Activated naive CD4-positive, alpha-beta T cell treated with Interleukin-2 at 50 U/mL for 16 hours (primary cell): ENCODE measurements around the gene CALML3.
"Not testable (repeated sequence)": the region's sequence is repeated elsewhere in the genome, so short reads cannot be mapped to it uniquely, and the experiment has no call there.

ENCODE experiments used
- DNase-seq: peaks from one replicate; pipeline ENCODE4 v3.0.0-alpha.2; 2020

CALML3 gene

DNA sequence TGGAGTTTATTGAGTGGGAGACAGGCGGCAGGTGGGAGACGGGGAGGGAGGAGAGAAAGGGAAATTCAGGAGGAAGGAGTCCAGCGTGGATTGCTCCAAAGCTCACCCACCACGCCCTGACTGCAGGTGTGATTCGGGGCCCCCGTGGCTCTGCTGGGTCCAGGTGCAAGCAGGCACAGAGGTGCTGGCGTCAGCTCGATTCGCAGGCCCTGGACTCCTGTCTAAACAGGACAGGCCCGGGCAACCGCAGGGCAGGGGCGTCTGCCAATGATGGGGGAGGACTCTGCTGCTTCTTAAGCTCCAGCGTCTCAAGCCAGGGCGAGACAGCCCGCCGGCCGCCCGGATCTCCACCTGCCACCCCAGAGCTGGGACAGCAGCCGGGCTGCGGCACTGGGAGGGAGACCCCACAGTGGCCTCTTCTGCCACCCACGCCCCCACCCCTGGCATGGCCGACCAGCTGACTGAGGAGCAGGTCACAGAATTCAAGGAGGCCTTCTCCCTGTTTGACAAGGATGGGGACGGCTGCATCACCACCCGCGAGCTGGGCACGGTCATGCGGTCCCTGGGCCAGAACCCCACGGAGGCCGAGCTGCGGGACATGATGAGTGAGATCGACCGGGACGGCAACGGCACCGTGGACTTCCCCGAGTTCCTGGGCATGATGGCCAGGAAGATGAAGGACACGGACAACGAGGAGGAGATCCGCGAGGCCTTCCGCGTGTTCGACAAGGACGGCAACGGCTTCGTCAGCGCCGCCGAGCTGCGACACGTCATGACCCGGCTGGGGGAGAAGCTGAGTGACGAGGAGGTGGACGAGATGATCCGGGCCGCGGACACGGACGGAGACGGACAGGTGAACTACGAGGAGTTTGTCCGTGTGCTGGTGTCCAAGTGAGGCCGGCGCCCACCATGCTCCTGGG lies at the start of gene CALML3:
Gene CALML3 (plus strand): TSS at position 321 of the 920 bp plus-strand sequence. CDS start 125 bp downstream, at position 446.
- DNase-seq: no peak

DNA sequence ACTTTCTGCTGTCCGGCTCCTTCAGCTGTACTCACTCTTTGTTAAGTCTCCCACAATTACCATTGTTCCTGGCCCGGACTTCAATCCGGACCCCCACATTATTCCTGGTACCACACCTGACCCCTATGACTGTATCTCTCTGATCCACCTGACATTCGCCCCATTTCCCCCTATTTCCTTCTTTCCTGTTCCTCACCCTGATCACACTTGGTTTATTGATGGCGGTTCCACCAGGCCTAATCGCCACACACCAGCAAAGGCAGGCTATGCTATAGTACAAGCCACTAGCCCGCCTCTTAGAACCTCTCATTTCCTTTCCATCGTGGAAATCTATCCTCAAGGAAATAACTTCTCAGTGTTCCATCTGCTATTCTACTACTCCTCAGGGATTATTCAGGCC lies 49.7 kb upstream of the CALML3 start:
- not testable (repeated sequence) for DNase-seq

DNA sequence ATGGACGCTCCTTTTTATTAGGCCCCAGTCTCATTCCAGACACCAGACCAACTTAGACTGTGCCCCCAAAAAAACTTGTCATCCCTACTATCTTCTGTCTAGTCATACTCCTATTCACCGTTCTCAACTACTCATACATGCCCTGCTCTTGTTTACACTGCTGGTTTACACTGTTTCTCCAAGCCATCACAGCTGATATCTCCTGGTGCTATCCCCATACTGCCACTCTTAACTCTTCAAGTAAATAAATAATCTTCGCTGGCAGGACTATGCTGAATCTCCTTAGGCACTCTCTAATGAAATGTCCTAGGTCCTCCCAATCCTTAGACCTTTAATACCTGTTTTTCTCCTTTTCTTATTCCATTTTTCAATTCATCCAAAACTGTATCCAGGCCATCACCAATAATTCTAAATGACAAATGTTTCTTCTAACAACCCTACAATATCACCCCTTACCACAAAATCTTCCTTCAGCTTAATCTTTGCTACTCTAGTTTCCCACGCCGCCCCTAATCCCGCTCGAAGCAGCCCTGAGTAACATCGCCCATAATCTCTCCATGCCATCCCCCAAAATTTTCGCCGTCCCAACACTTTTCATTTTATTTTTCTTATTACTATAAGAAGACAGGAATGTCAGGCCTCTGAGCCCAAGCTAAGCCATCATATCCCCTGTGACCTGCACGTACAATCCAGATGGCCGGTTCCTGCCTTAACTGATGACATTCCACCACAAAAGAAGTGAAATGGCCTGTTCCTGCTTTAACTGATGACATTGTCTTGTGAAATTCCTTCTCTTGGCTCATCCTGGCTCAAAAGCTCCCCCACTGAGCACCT lies 48.6 kb upstream of the CALML3 start:
- not testable (repeated sequence) for DNase-seq

DNA sequence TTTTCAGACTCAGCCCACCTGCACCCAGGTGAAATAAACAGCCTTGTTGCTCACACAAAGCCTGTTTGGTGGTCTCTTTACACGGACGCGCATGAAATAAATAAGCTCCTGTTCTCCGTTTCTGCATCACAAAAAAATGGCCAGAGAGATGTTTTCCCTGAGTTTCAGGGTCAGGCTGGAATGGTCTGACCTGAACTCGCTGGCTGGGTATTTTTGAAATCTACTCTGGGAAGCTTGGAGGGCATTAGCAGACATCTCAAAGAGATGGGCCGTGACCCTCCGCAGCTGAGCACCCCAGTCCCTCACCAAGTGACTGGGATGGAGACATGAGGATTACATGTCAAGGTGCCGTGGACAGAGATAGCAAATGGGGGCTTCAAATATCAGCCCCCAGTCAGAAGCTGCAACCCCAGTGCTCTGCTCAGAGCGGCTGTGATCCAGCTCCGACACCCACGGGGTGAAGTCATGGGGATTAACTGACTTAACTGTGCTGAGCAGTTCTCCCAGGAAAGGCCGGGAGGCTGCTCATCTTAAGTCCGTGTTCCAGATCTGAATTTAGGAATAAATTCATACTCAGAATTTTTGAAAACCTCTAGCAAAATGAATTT lies 47.7 kb upstream of the CALML3 start:
- DNase-seq: no peak

DNA sequence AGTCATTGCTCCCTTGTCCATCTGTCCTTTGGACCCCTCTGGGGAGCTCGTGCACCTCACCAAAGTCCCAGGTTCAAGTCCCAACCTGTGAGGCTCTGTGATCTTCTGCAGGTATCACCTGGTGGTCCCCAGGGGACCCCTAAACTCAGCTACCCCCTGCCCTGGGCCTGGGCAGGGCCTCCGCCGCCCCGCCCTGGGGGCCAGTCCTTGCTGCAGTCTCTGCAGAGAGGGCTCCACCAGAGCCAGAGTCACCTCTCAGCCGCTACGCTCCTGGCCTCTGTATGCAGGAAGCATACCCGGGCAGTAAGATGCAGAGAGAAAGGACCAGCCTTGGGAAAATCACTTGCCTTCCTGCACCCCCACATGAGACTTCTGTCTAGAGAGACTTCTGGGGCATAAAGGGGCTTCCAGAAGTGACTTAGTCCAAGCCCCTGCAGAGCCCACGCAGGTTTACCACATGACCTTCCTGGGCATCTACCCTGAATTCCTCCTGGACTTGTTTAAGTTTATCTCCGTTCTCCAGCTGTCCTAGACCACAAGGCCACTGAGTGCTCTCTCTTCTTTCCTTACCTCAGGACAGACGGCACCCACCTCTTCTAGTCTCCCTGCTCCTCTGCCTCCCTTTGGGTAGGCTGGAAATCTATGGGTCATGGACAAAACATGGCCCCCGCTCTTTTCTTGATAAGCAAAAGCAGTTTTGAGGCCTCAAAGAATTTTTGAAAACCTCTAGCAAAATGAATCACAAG lies 46.6 kb upstream of the CALML3 start:
- no peak for DNase-seq

DNA sequence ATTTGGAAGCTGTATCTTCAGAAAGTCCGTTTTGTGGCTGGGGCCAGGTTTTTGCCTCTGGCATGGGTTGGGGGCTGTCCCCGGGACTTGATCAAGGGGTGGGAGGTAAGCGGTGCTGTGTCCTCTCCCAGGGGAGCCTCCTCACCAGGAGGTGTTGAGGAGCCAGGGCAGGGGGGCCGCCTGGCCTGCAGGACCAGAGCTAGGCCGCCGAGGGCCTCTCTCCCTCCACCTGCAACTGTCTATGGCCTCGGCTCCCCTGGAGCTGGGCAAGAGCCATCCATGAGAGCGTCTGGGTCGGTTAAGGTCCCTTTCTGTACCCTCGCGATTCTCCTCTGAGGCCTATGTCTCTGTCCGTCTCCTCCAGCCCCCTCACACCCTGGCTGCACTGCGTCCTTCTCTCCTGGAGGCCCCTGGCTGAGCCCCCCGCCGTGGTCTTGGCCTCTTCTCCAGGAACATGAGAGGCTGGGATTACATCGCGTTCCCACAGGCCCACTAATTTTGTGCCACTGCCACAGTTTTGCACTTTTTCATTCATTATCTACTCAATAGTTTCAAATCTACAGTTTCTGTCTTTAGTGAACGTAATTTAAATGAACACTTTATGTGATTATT lies 46.0 kb upstream of the CALML3 start:
- DNase-seq: no peak

DNA sequence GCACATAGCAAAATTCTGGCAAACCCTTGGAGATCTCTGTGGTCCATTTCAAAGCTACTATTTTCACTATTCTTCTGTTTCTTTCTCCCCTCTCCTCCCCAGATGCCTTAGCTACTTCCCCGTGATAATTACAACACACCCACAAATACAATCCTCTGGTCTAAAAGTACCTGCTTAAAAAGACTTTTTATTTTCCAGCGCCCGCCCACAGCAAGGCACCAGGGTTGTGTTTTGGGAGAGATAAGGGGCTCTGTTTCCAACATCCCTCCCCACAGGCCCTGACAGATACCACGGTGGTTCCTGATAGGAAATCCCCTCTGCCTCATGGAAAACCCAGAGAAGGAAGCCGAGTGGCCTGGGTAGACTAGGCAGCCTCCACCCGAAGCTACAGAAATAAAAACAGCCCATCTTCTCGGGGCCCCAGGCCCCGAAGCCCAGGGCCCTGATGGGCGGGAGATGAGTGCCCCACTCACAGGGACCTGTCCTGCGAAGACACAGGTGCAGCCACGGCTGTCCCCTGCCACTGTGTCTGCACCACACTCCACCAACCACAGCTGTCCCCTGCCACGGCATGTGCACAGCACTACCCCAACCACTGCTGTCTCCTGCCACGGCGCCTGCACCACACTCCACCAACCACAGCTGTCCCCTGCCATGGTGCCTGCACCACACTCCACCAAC lies 45.1 kb upstream of the CALML3 start:
- no peak for DNase-seq

DNA sequence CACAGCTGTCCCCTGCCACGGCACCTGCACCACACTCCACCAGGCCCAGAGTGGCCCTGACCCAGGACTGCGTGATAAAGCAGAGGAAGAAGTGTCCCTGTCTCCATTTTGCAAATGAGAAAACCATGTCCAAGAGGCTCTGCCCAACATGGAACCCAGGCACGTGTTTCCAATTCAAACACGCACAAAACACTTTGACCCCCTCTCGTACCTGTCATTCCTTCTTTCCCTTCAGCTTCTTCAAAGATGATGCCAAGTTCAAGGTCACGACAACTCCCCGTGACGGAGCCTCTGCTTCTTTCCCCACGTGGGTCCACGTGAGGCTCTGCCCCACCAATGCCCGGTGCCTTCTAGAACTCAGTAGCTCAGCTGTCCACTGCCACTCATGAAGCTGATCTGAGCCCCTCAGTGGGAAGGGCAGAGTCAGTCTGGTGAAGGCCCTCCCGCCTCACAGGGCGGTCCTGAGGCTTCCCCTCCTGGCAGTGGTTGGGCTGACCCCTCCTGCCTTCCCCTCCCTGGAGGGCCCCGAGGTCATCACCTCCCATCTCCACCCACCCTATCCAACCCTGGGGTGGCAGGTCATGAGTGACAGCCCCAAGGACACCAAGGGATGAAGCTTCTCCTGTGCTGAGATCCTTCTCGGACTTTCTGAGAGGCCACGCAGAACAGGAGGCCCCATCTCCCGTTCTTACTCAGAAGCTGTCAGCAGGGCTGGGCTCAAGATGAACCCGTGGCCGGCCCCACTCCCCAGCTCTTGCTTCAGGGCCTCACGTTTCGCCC lies 44.4 kb upstream of the CALML3 start:
- no peak for DNase-seq

DNA sequence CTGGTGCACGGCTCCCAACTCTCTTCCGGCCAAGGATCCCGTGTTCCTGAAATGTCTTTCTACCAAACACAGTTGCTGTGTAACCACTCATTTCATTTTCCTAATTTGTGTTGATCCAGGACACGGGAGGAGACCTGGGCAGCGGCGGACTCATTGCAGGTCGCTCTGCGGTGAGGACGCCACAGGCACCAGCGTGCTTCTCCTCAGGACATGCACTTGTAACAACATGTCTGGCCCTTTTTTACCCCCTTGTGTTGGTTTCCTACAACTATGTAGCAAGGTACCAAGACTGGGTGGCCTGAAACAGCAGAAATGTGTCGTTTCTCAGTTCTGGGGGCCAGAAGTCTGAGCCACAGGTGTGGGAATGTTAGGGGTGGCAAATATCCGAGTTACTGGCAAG lies 43.6 kb upstream of the CALML3 start:
- DNase-seq: no peak

DNA sequence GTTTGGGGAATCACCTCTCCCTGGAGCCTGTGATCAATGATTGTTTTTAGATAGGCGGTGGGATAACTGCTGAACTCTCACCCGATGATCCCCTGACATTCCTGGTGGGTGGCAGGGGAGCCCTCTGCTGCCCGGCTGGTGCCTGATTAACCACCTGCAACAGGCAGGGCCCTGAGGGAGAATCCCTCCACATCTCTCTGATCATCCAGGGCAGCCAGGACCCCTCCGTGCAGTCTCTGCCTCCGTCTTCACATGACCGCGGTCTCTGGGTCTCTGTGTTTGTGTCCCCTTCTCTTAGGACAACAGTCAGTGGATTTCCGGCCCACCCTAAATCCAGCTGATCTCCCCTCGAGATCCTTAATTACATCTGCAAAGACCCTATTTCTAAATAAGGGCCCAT lies 42.7 kb upstream of the CALML3 start:
- DNase-seq: no peak

DNA sequence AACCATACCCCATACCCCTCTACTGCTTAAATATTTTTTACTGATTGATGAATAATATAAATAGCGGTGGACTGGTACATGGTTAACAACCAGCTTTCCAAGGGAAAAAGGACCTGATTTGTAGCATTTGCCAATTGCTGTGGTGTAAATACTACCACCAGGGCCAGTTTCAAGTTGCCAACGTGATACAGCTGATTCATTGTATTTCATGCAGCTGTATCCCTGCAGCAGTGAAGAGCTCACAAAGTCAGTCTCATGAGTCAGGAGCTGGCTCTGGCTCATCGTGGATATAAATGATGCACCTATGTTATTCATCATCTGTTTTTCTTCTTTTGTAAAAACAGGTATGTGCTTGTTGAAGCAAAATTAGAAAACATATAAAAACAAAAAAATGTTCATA lies 40.6 kb upstream of the CALML3 start:
- no peak for DNase-seq

DNA sequence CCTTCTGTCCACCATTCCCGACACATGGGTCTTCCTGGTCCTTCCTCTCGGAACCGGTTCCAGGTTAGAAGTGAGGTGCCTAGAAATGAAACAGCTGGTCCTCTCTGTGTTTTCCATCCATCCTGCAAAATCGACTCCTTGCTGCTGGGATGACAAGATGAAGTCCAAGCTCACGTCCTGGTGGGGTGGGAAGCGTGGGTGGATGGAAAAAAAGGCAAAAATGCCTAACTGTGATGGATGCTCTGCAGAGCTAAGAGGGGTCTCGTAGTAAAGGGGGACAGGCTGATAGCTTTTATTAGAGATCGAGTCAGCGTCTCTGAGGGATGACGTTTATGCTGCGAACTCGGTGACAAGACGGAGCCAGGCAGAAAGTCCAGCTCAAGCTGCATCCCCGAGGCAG lies 39.5 kb upstream of the CALML3 start:
- DNase-seq: no peak

DNA sequence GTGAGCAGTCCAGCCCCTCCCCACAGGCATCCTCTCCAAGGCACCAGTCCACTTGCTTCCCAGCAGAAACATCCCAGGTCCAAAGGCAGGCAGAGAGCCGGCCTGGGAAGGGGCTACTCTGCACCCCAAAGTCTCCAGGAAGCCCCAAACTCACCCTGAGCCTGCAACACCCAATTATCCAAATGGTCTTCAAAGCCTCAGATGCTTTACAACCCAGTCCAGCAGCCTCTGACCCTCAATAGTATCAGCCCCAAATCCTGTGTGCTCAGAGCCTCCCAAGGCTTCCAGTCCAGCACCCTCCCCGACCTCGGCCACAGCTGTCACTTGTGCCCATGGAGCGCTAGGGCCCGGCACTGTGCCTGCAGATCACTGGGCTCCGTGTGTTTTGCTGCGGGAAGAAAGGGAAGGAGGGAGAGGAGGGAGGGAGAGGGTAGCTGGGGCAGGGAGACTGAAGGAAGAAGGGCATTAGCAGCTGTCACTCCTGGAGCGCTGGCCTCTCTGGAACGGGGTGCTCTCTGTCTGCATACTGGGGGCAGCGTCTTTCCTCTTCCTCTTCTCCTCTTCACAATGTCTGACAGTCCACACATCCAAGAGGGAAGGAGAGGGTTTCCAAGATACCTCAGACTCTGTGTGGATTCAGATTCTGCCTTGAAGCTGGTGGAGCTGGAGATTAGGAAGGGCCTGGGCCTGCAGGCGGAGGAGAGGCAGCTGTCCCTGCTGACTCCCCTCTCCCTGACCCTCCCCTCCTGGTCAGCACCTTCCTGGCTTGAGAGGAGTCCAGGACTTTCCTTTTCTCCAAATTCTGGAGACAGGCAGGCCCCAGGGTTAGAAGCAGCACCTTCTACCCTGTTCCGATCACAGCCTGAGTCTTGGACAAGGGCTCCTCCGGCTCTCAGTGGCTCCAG lies 38.6 kb upstream of the CALML3 start:
- DNase-seq: no peak

DNA sequence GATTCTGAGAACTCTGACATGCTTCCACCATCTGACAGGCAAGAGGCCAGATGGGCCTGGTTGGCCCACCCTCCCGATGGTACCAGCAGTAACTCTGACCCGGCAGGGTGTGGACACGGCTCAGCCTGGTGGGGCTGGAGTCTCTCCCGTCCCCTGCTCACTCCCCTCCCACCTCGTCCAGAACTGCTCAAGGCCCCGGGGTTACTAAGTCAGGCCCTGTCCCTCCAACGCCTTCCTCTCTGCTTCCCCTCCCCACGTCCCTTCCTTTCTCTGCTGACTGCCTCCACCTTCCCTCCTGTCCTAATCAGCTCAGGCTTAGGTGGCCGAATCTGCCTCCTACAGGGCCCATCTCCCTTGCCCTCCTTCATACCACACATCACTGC lies 37.9 kb upstream of the CALML3 start:
- no peak for DNase-seq

DNA sequence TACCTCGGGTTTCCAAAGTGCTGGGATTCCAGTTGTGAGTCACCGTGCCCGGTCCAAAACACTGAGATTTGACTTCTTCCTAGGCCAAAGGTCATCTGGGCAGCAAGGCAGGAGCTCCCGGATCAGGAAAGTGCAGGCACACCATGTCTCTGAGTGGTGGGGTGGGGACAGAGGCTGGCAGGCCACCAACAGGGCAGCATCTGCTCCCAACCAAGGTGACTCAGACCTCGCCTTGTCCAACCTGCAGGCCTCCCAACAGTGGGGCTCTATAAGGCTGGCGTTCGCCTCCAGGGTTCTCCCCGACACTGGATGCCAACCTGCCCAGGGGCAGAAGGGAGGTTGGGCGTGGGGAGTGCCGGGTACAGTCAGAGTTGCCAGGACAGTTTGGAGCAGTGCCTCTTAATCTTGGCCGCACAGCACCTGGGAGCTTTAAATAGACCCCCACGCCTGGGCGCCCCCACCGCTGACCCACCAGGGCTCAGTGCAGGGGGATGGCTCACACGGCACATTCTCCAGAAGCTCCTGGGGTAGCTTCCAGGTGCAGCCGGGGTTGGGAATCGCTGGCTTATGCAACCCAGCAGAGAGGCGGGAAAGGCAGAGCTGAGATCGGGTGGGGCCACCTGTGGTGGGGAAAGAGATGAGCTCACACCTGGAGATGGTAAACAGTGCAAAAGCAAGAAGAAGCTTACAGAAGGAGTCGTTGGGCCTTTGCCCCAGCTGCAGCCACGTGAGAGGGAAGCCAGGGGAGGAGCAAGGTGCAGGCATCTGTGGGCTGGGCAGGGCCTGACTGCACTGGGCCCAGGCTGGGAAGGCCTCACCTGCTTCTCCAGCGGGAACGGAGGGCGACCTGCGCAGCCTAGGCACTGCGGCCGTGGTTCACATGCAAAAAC lies 36.2 kb upstream of the CALML3 start:
- DNase-seq: no peak

DNA sequence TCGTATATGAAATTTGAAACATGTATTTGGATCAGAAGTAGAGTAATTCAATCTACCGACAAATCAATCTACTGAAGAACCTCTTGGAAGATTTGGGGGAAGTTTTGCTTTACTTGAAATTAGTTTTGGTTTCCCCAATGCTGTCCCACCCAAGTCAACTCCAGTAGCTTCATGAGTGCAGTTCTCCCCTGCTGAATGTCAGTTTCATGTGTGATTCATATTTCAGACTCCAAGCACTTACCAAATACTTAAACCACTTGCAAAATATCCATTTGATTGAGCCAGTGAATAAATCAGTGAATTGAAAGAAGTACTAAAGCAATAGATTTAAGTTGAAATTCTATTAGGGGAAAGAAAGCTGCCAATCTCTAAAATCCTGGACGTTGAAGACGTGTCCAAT lies 34.7 kb upstream of the CALML3 start:
- DNase-seq: no peak

DNA sequence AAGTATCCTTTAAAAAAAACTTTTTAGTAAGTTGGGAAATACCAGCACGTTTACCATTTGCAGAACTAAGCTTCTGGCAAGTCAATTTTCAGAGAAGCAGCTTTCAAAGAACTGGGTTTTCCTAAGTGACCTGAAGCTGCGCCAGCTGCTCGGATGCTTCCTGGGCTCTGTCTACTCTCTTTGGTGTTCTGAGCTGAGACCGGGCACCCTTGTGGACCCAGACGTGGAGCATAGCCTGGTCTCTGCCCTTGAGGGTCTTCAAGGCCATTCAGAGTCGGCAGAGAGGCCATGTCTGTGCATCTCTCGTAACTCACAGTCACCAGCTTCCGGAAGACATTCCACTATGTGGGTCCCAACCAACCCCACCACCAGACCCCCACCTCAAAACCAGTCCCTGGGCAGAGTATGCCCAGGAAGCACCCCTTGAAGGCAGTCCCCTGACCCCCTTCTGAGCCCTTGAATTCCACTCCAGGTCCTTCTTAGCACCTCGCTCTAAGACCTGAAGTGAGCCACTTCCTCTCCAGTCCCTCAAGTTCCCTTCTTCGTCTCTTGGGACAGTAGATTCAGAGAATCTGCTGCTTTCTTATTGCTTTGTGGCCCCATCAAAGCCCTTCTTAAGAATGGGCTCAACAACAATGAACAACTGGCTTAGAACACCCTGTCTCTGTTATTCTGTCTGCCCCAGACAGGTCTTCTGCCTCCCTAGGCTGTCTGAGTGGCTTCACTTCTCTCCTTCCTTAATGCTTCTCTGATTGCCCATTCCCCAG lies 33.9 kb upstream of the CALML3 start:
- DNase-seq: no peak

DNA sequence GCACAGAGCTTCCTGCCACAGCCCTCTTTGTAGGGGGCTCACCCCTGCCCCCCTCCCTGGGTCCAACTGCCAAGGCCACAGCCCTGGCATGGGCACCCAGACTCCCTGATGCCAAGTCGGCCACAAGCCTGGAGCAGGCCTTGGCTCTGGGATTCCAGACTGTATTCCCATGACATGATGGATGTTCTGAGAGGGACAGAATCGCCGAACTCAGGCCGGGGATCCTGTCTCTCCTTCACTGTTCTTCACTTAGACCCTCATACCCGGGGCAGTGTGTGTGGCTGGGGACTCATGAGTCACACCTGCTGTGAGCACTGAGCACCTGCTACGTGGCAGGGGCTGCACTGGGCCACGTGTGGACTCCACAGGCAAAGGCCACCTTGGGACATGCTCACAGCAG lies 33.3 kb upstream of the CALML3 start:
- no peak for DNase-seq
